Stimulated activated CD4-positive, alpha-beta T cell treated with anti-CD3 and anti-CD28 coated beads, Interleukin-15, amount 100 ng/mL, for 24 hours (primary cell): ENCODE data around the gene AKR7A3.
A peak's percentile ranks its signal among the peaks of the same experiment; 100 is the strongest.

Experiments used
- DNase-seq: peaks from one replicate; pipeline ENCODE4 v3.0.0-alpha.2; 2020

AKR7A3 gene

GRCh38 chr1:19288324-19289241 lies at the start of gene AKR7A3:
AKR7A3 (minus strand) TSS chr1:19288770; CDS start chr1:19288709, 61 bp downstream.
- DNase-seq: peak; percentile 82

GRCh38 chr1:19338323-19338762 lies 49.8 kb upstream of the AKR7A3 start:
- no peak for DNase-seq

GRCh38 chr1:19337289-19337688 lies 48.7 kb upstream of the AKR7A3 start:
- no peak for DNase-seq

GRCh38 chr1:19336543-19336942 lies 48.0 kb upstream of the AKR7A3 start:
- DNase-seq: peak; percentile 80

- DNase-seq: no peak
Observed at GRCh38 chr1:19333587-19334354, 45.2 kb upstream of the AKR7A3 start.

- DNase-seq: no peak
Observed at GRCh38 chr1:19332832-19333231, 44.3 kb upstream of the AKR7A3 start.

GRCh38 chr1:19331262-19331878 lies 42.8 kb upstream of the AKR7A3 start:
- DNase-seq: no peak

GRCh38 chr1:19330449-19331135 lies 42.0 kb upstream of the AKR7A3 start:
- no peak for DNase-seq

- no peak for DNase-seq
Observed at GRCh38 chr1:19329611-19330010, 41.0 kb upstream of the AKR7A3 start.

- DNase-seq: no peak
Observed at GRCh38 chr1:19329188-19329587, 40.6 kb upstream of the AKR7A3 start.

GRCh38 chr1:19328486-19328885 lies 39.9 kb upstream of the AKR7A3 start:
- DNase-seq: no peak

- no peak for DNase-seq
Observed at GRCh38 chr1:19327736-19328135, 39.2 kb upstream of the AKR7A3 start.

- DNase-seq: no peak
Observed at GRCh38 chr1:19327301-19327700, 38.7 kb upstream of the AKR7A3 start.

- no peak for DNase-seq
Observed at GRCh38 chr1:19326748-19327065, 38.1 kb upstream of the AKR7A3 start.

- no peak for DNase-seq
Observed at GRCh38 chr1:19325958-19326747, 37.6 kb upstream of the AKR7A3 start.

- DNase-seq: no peak
Observed at GRCh38 chr1:19325368-19325957, 36.9 kb upstream of the AKR7A3 start.

- no peak for DNase-seq
Observed at GRCh38 chr1:19324665-19324990, 36.1 kb upstream of the AKR7A3 start.

- DNase-seq: no peak
Observed at GRCh38 chr1:19323987-19324664, 35.6 kb upstream of the AKR7A3 start.

GRCh38 chr1:19322481-19322880 lies 33.9 kb upstream of the AKR7A3 start:
- DNase-seq: no peak

GRCh38 chr1:19321071-19321470 lies 32.5 kb upstream of the AKR7A3 start:
- no peak for DNase-seq

GRCh38 chr1:19319196-19319595 lies 30.6 kb upstream of the AKR7A3 start:
- DNase-seq: no peak
